Measurements from ENCODE around the gene LRP4.

LRP4 gene

GRCh38 chr11:46876471-46876870 is 41.9 kb downstream of the LRP4 start:
- H3K4me3 ChIP-seq (ENCODE audit: control insufficient read depth, low read depth, low read length): no peak overlapping the region
- DNase-seq (ENCODE audit: low read depth): no peak
- no peak for TF ChIP-seq CTCF (conservative IDR thresholded peaks at IDR 0.05; ENCODE audit: control insufficient read depth, insufficient read depth, low read depth, low read length)

GRCh38 chr11:46874586-46874985 is 43.8 kb downstream of the LRP4 start:
- TF ChIP-seq CTCF (conservative IDR thresholded peaks at IDR 0.05; ENCODE audit: control insufficient read depth, insufficient read depth, low read depth, low read length): no peak
- no peak overlapping the region for H3K4me3 ChIP-seq (ENCODE audit: control insufficient read depth, low read depth, low read length)
- DNase-seq (ENCODE audit: low read depth): no peak

GRCh38 chr11:46868912-46869311 is 49.4 kb downstream of the LRP4 start:
- no peak for TF ChIP-seq CTCF (conservative IDR thresholded peaks at IDR 0.05; ENCODE audit: control insufficient read depth, insufficient read depth, low read depth, low read length)
- no peak overlapping the region for H3K4me3 ChIP-seq (ENCODE audit: control insufficient read depth, low read depth, low read length)
- no peak for DNase-seq (ENCODE audit: low read depth)

GRCh38 chr11:46865340-46865739 is 53.0 kb downstream of the LRP4 start:
- TF ChIP-seq CTCF (conservative IDR thresholded peaks at IDR 0.05; ENCODE audit: control insufficient read depth, insufficient read depth, low read depth, low read length): no peak
- H3K4me3 ChIP-seq (ENCODE audit: control insufficient read depth, low read depth, low read length): no peak overlapping the region
- peak; percentile 73 for DNase-seq (ENCODE audit: low read depth)

GRCh38 chr11:46860218-46860617 is 58.1 kb downstream of the LRP4 start:
- no peak overlapping the region for H3K4me3 ChIP-seq (ENCODE audit: control insufficient read depth, low read depth, low read length)
- no peak for TF ChIP-seq CTCF (conservative IDR thresholded peaks at IDR 0.05; ENCODE audit: control insufficient read depth, insufficient read depth, low read depth, low read length)
- DNase-seq (ENCODE audit: low read depth): no peak

GRCh38 chr11:46858920-46859546 is 59.3 kb downstream of the LRP4 start:
- DNase-seq (ENCODE audit: low read depth): no peak
- H3K4me3 ChIP-seq (ENCODE audit: control insufficient read depth, low read depth, low read length): no peak overlapping the region
- no peak for TF ChIP-seq CTCF (conservative IDR thresholded peaks at IDR 0.05; ENCODE audit: control insufficient read depth, insufficient read depth, low read depth, low read length)

GRCh38 chr11:46857666-46858065 is 60.7 kb downstream of the LRP4 start:
- TF ChIP-seq CTCF (conservative IDR thresholded peaks at IDR 0.05; ENCODE audit: control insufficient read depth, insufficient read depth, low read depth, low read length): no peak
- no peak for DNase-seq (ENCODE audit: low read depth)
- no peak overlapping the region for H3K4me3 ChIP-seq (ENCODE audit: control insufficient read depth, low read depth, low read length)

Data from fibroblast of mammary gland (primary cell).